ENCODE data around the gene NDUFAF2. TPM values are rescaled to one million over a fixed set of nuclear protein-coding genes. Genes with fewer than 3 reads are reported as not detected.

Gene NDUFAF2
- total and polyA plus RNA-seq, 2 of the 13 experiments (the other 11 are each of a cell fraction or from before 2014, with no cell fraction given) = 34.0 to 78.4 TPM

DNA sequence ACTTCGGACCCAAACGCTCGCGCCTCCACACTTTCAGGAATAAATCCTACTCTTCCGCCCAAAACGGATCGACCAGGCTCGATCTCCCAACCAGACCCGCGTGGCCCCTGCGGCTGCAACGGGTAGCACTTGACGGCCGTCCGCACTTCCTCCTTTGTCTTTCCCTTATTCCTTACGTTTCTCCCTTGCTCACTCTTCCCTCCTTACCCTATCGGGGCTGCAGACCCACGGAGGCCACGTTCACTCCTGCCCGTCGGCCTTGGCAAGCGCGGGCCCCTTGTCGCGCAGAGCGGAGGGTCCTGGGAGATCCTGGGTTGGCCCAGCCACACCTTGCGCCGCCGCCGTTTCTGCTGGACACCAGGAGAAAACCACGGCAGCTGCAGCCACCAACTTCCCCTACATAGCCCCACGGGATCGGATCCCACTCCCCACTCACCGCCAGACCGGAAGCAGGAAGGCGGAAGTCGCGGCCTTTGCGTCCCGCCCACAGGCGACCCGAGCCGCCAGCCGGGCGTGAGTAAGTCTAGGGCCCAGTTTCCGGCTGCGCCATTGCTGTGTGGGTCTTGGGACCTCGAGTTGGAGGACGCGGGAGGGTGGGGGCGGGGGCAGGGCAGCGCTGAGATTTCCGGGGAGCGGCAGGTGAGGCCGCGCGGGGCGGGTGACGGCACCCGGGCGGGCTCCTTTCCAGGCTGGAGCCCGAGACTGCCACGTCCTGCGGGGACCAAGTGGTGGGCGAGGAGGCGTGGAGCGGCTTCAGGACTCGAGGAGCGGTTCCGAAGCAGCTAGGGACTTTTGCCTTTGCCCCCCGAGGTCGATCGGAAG lies 217.2 kb downstream of the NDUFAF2 start, which contains the start of gene SMIM15 (continued):
- TF ChIP-seq STAG1 (CRISPR knock-in tag; IDR thresholded peaks at IDR 0.05) = no peak
- TF ChIP-seq NR2F2 (IDR thresholded peaks at IDR 0.05; ENCODE audit: borderline replicate concordance, low read depth) = no peak
- TF ChIP-seq, protein P1, sequence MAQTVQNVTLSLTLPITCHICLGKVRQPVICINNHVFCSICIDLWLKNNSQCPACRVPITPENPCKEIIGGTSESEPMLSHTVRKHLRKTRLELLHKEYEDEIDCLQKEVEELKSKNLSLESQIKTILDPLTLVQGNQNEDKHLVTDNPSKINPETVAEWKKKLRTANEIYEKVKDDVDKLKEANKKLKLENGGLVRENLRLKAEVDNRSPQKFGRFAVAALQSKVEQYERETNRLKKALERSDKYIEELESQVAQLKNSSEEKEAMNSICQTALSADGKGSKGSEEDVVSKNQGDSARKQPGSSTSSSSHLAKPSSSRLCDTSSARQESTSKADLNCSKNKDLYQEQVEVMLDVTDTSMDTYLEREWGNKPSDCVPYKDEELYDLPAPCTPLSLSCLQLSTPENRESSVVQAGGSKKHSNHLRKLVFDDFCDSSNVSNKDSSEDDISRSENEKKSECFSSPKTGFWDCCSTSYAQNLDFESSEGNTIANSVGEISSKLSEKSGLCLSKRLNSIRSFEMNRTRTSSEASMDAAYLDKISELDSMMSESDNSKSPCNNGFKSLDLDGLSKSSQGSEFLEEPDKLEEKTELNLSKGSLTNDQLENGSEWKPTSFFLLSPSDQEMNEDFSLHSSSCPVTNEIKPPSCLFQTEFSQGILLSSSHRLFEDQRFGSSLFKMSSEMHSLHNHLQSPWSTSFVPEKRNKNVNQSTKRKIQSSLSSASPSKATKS (CRISPR knock-in tag; IDR thresholded peaks at IDR 0.05) = no peak
- peak; percentile 75; the same call in 1 of the 2 replicates for TF ChIP-seq IRF2 (CRISPR knock-in tag; IDR thresholded peaks at IDR 0.05)
- peak; percentile 66 for TF ChIP-seq SALL2 (CRISPR knock-in tag; IDR thresholded peaks at IDR 0.05)
- TF ChIP-seq, protein P2, sequence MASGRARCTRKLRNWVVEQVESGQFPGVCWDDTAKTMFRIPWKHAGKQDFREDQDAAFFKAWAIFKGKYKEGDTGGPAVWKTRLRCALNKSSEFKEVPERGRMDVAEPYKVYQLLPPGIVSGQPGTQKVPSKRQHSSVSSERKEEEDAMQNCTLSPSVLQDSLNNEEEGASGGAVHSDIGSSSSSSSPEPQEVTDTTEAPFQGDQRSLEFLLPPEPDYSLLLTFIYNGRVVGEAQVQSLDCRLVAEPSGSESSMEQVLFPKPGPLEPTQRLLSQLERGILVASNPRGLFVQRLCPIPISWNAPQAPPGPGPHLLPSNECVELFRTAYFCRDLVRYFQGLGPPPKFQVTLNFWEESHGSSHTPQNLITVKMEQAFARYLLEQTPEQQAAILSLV (CRISPR knock-in tag; IDR thresholded peaks at IDR 0.05; ENCODE audit: borderline replicate concordance) = peak; percentile 55; the same call in 1 of the 2 replicates
- no peak for TF ChIP-seq ZSCAN29 (CRISPR knock-in tag; conservative IDR thresholded peaks at IDR 0.05)
- no peak for TF ChIP-seq SCMH1 (CRISPR knock-in tag; IDR thresholded peaks at IDR 0.05; ENCODE audit: borderline replicate concordance)
- TF ChIP-seq, protein P3, sequence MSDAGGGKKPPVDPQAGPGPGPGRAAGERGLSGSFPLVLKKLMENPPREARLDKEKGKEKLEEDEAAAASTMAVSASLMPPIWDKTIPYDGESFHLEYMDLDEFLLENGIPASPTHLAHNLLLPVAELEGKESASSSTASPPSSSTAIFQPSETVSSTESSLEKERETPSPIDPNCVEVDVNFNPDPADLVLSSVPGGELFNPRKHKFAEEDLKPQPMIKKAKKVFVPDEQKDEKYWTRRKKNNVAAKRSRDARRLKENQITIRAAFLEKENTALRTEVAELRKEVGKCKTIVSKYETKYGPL (CRISPR knock-in tag; IDR thresholded peaks at IDR 0.05) = peak; percentile 37; the same call in 1 of the 2 replicates
- TF ChIP-seq ZNF256 (CRISPR knock-in tag; conservative IDR thresholded peaks at IDR 0.05) = peak; percentile 74; the same call in 1 of the 2 replicates
- peak; percentile 76; the same call in 1 of the 2 replicates for TF ChIP-seq MAF1 (CRISPR knock-in tag; IDR thresholded peaks at IDR 0.05; ENCODE audit: borderline replicate concordance)
- TF ChIP-seq CHCHD3 (CRISPR knock-in tag; IDR thresholded peaks at IDR 0.05) = peak; percentile 74; the same call in 1 of the 2 replicates
- TF ChIP-seq, protein P4, sequence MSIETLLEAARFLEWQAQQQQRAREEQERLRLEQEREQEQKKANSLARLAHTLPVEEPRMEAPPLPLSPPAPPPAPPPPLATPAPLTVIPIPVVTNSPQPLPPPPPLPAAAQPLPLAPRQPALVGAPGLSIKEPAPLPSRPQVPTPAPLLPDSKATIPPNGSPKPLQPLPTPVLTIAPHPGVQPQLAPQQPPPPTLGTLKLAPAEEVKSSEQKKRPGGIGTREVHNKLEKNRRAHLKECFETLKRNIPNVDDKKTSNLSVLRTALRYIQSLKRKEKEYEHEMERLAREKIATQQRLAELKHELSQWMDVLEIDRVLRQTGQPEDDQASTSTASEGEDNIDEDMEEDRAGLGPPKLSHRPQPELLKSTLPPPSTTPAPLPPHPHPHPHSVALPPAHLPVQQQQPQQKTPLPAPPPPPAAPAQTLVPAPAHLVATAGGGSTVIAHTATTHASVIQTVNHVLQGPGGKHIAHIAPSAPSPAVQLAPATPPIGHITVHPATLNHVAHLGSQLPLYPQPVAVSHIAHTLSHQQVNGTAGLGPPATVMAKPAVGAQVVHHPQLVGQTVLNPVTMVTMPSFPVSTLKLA (IDR thresholded peaks at IDR 0.05) = no peak
- 0 out of 2 replicates have a peak, but pooled peaks have one; percentile 50 for TF ChIP-seq SNAPC2 (CRISPR knock-in tag; IDR thresholded peaks at IDR 0.05)
- peak; percentile 27; the same call in 1 of the 2 replicates for TF ChIP-seq ZNF34 (CRISPR knock-in tag; IDR thresholded peaks at IDR 0.05; ENCODE audit: borderline replicate concordance)
- TF ChIP-seq MED1 (CRISPR knock-in tag; IDR thresholded peaks at IDR 0.05) = peak; percentile 77
- TF ChIP-seq KLF12 (CRISPR knock-in tag; IDR thresholded peaks at IDR 0.05; ENCODE audit: borderline replicate concordance) = peak; percentile 85
- TF ChIP-seq ZBTB3 (CRISPR knock-in tag; IDR thresholded peaks at IDR 0.05; ENCODE audit: borderline replicate concordance, low read depth) = no peak
- TF ChIP-seq ZNF768 (CRISPR knock-in tag; IDR thresholded peaks at IDR 0.05) = peak; percentile 47; the same call in 1 of the 2 replicates
- TF ChIP-seq, protein P5, sequence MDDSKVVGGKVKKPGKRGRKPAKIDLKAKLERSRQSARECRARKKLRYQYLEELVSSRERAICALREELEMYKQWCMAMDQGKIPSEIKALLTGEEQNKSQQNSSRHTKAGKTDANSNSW (CRISPR knock-in tag; IDR thresholded peaks at IDR 0.05; ENCODE audit: borderline replicate concordance) = no peak
- no peak for TF ChIP-seq PRPF4 (IDR thresholded peaks at IDR 0.05; ENCODE audit: low read depth, low read length, poor library complexity, severe bottlenecking)
- TF ChIP-seq NFYC (CRISPR knock-in tag; IDR thresholded peaks at IDR 0.05) = peak; percentile 47
- TF ChIP-seq SP1 (IDR thresholded peaks at IDR 0.05) = no peak
- peak; percentile 57; the same call in 1 of the 2 replicates for TF ChIP-seq SP1 (CRISPR knock-in tag; IDR thresholded peaks at IDR 0.05)
- no peak for TF ChIP-seq ZNF569 (CRISPR knock-in tag; IDR thresholded peaks at IDR 0.05; ENCODE audit: borderline replicate concordance)
